Measurements from ENCODE around the gene ALPK1. TPM values are rescaled to one million over a fixed set of nuclear protein-coding genes. Genes with fewer than 3 reads are reported as not detected.

ALPK1 gene
- total RNA-seq, 1 experiment from 2014 or later: 0.17 TPM

GRCh38 chr4:112282860-112283667, 14.1 kb upstream of the ALPK1 start:
- Histone ChIP-seq H3K27me3 (ENCODE audit: insufficient read depth, low read length) (no peaks in the 10 kb centered on the region), H3K18ac (ENCODE audit: insufficient read length, low read depth, low read length) (no peak overlapping the region), H3K56ac (ENCODE audit: insufficient read length, low read depth, low read length) (no peak overlapping the region), H2BK120ac (ENCODE audit: low read depth, low read length, poor library complexity, severe bottlenecking) (no peak overlapping the region), H2BK20ac (ENCODE audit: low read depth, low read length, poor library complexity, severe bottlenecking) (no peak overlapping the region), H3K23ac (ENCODE audit: insufficient read length, low read depth, low read length) (no peak overlapping the region), H3K79me2 (ENCODE audit: insufficient read depth, low read length) (no peaks in the 10 kb centered on the region), H2BK5ac (ENCODE audit: insufficient read length, low read length) (no peak overlapping the region), H2AFZ (ENCODE audit: low read length) (no peak overlapping the region), H3K14ac (ENCODE audit: insufficient read depth, low read length) (no peak overlapping the region), H4K20me1 (ENCODE audit: control insufficient read depth, insufficient read depth, insufficient read length) (no peaks in the 10 kb centered on the region), H3T11ph (ENCODE audit: low read length) (no peak overlapping the region), H3K9me3 (ENCODE audit: control insufficient read depth, low read depth, low read length) (no peaks in the 10 kb centered on the region), H3K9ac (ENCODE audit: extremely low read depth, insufficient read length, low read length) (no peak overlapping the region), H3K4ac (ENCODE audit: low read depth, low read length) (no peak overlapping the region), H4K8ac (replicated peaks; ENCODE audit: insufficient read length, low read depth, low read length) (no peak overlapping the region), H2BK12ac (ENCODE audit: insufficient read length, low read depth, low read length) (no peak overlapping the region), H4K5ac (ENCODE audit: insufficient read length, low read depth, low read length) (no peak overlapping the region), H3K23me2 (ENCODE audit: insufficient read length, low read depth, low read length, poor library complexity, severe bottlenecking) (peaks cover 13% of the 10 kb centered on the region), H2AK5ac (ENCODE audit: insufficient read length, low read length) (no peak overlapping the region), H3K27ac (ENCODE audit: insufficient read length, low read depth, low read length) (no peak overlapping the region), H2BK15ac (ENCODE audit: low read depth, low read length) (no peak overlapping the region), H3K4me1 (ENCODE audit: insufficient read depth, low read length) (no peaks in the 10 kb centered on the region), H4K91ac (ENCODE audit: insufficient read length, low read depth, low read length) (no peak overlapping the region), H3K4me2 (ENCODE audit: insufficient read depth, insufficient read length, low read length) (no peak overlapping the region), H3K79me1 (ENCODE audit: insufficient read depth, low read depth, low read length, poor library complexity, severe bottlenecking) (no peaks in the 10 kb centered on the region)
- H3K4me1 Mint-ChIP-seq: peaks cover 7 to 15% of the 10 kb centered on the region in 2 experiments
- DNase-seq: no peak
- H3K4me3 Mint-ChIP-seq: no peak overlapping the region
- peaks cover 44% of the 10 kb centered on the region for H3K27me3 Mint-ChIP-seq (ENCODE audit: low read depth)
- no peak for TF ChIP-seq CTCF (conservative IDR thresholded peaks at IDR 0.05)
- no CpG with 5 or more reads among the region's 4 CpGs for WGBS (ENCODE audit: extremely low coverage, insufficient read length, low lambda C conversion rate)
- peaks cover 8 to 12% of the 10 kb centered on the region in 2 experiments for H3K9me3 Mint-ChIP-seq
- H3K36me3 Mint-ChIP-seq (ENCODE audit: insufficient read depth in 1 of 3, low read depth in 3 of 3): peaks cover 4 to 22% (median 4%) of the 10 kb centered on the region in 3 experiments; a peak in 6 of 7 replicates
- no peak overlapping the region for H3K27ac Mint-ChIP-seq

Data from H9 (cell line).